ENCODE results near the gene SERPINA5. TPM values are rescaled to one million over a fixed set of nuclear protein-coding genes. Genes with fewer than 3 reads are reported as not detected.

SERPINA5 gene
- total RNA-seq, 1 donor from 2014 or later = not detected

Other genes starting within 250 kb of the SERPINA5 start
- gene SERPINA2, start 214.7 kb upstream of the SERPINA5 start, total RNA-seq = not detected in 2 replicates
- gene SERPINA1, start 192.8 kb upstream of the SERPINA5 start, total RNA-seq = 0.16 TPM in 1 of 2 replicates, not detected in the other
- not detected in 2 replicates for gene SERPINA11, start 128.6 kb upstream of the SERPINA5 start, total RNA-seq
- not detected in 2 replicates for gene SERPINA9, start 105.2 kb upstream of the SERPINA5 start, total RNA-seq
- not detected in 2 replicates for gene SERPINA12, start 72.0 kb upstream of the SERPINA5 start, total RNA-seq
- not detected in 2 replicates for gene SERPINA4, start 20.0 kb upstream of the SERPINA5 start, total RNA-seq
- gene SERPINA3, start 31.0 kb downstream of the SERPINA5 start, total RNA-seq = not detected in 2 replicates
- gene GSC, start 188.7 kb downstream of the SERPINA5 start, total RNA-seq = not detected in 2 replicates

Data from T-helper 2 cell treated with Interferon-gamma antibody and Interleukin-4, amounts not matched to agents 100 ng/mL and 5 ng/mL, for 36 hours (primary cell).